ENCODE results near the gene SESN1.

DNA sequence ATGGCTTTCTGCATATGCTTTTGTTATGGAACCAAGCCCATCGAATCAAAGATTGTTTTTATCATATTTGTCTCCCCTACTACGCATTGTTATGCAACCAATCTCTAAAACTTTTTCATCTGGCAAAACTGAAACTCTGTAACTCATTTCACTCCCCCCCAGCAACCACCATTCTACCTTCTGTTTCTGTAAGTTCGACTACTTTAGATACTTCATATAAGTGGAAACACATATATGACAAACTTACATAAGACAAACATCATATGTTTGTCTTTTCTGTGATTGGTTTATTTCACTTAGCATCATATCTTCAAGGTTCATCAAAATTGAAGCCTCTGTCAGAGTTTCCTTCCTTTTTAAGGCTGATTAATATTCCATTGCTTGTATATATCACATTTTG, 35.4 kb upstream of the SESN1 start:
- TF ChIP-seq, protein P1, sequence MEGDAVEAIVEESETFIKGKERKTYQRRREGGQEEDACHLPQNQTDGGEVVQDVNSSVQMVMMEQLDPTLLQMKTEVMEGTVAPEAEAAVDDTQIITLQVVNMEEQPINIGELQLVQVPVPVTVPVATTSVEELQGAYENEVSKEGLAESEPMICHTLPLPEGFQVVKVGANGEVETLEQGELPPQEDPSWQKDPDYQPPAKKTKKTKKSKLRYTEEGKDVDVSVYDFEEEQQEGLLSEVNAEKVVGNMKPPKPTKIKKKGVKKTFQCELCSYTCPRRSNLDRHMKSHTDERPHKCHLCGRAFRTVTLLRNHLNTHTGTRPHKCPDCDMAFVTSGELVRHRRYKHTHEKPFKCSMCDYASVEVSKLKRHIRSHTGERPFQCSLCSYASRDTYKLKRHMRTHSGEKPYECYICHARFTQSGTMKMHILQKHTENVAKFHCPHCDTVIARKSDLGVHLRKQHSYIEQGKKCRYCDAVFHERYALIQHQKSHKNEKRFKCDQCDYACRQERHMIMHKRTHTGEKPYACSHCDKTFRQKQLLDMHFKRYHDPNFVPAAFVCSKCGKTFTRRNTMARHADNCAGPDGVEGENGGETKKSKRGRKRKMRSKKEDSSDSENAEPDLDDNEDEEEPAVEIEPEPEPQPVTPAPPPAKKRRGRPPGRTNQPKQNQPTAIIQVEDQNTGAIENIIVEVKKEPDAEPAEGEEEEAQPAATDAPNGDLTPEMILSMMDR (IDR thresholded peaks at IDR 0.05): no peak
- TF ChIP-seq POLR2AphosphoS5 (IDR thresholded peaks at IDR 0.05) (no peak), POLR2A (IDR thresholded peaks at IDR 0.05) (no peak), EP300 (IDR thresholded peaks at IDR 0.05) (no peak)
